PC-3 (cell line): ENCODE results near the gene LMX1A. TPM values are rescaled to one million over a fixed set of nuclear protein-coding genes. Genes with fewer than 3 reads are reported as not detected.

Source experiments
- ATAC-seq: fragments of 200-7000 bp; cut with Tn5 transposase; 2 replicates; pipeline ENCODE4 v1.9.1; 2020; ENCODE audit warnings: mild to moderate bottlenecking, moderate library complexity
- BruUV-seq: library from RNA; stranded (reverse); fragments of 400-500 nt; replicated peaks from 2 replicates; lab custom pipeline; 2021; lab: Mats Ljungman, UMichigan
- CTCF ChIA-PET: fragments of 300-600 bp; sonication (Branson Sonifier 250); formaldehyde crosslinking; loops from one replicate; lab custom pipeline; 2022; ENCODE audit warnings: antibody characterized with exemption; lab: Charles Lee
- POLR2A ChIA-PET: fragments of 300-600 bp; sonication (Branson Sonifier 250); formaldehyde crosslinking; loops from one replicate; lab custom pipeline; 2022; ENCODE audit warnings: antibody characterized with exemption; ENCODE audit not compliant: unreplicated experiment; lab: Charles Lee
- DNase-seq: peaks from one replicate; pipeline ENCODE4 v3.0.0-alpha.2; 2015
- H2AFZ ChIP-seq: fragments of 300-600 bp; sonication (generic); 2 replicates; pipeline ENCODE4 v1.6.0; 2016; ENCODE audit warnings: antibody characterized with exemption, low read length
- H3F3A ChIP-seq: fragments of 300-600 bp; sonication (generic); one replicate; pipeline ENCODE4 v1.6.0; 2017; ENCODE audit warnings: antibody characterized with exemption, low read length, control low read depth, mild to moderate bottlenecking; ENCODE audit not compliant: unreplicated experiment
- H3K27ac ChIP-seq: fragments of 300-600 bp; sonication (generic); 2 replicates; pipeline ENCODE4 v1.5.1; 2016; ENCODE audit warnings: mild to moderate bottlenecking, low read length
- H3K27me3 ChIP-seq: fragments of 300-600 bp; sonication (generic); 2 replicates; pipeline ENCODE4 v1.6.1; 2016; ENCODE audit warnings: low read length, mixed read lengths
- H3K36me3 ChIP-seq: fragments of 300-600 bp; sonication (generic); 2 replicates; pipeline ENCODE4 v1.6.1; 2016; ENCODE audit warnings: low read depth, mixed run types, low read length, mixed read lengths
- H3K4me1 ChIP-seq: fragments of 300-600 bp; sonication (generic); 2 replicates; pipeline ENCODE4 v1.5.1; 2016; ENCODE audit warnings: low read length; ENCODE audit not compliant: insufficient read depth
- H3K4me2 ChIP-seq: fragments of 300-600 bp; sonication (generic); 2 replicates; pipeline ENCODE4 v1.6.0; 2016; ENCODE audit warnings: low read length
- H3K4me3 ChIP-seq: fragments of 300-600 bp; sonication (generic); 2 replicates; pipeline ENCODE4 v1.5.1; 2016; ENCODE audit warnings: mild to moderate bottlenecking, low read length, mixed read lengths
- H3K79me2 ChIP-seq: fragments of 300-600 bp; sonication (generic); 2 replicates; pipeline ENCODE4 v1.6.1; 2017; ENCODE audit warnings: low read length, mixed read lengths
- H3K9ac ChIP-seq: fragments of 300-600 bp; sonication (generic); 2 replicates; pipeline ENCODE4 v1.6.0; 2016; ENCODE audit warnings: mild to moderate bottlenecking, low read length
- H3K9me2 ChIP-seq: fragments of 300-600 bp; sonication (generic); replicated peaks from 2 replicates; pipeline ENCODE4 v1.6.1; 2016; ENCODE audit warnings: mixed run types, low read length, mixed read lengths
- H3K9me3 ChIP-seq: fragments of 300-600 bp; sonication (generic); 2 replicates; pipeline ENCODE4 v1.6.1; 2016; ENCODE audit warnings: low read length, mixed read lengths
- H4K20me1 ChIP-seq: fragments of 300-600 bp; sonication (generic); 2 replicates; pipeline ENCODE4 v1.6.1; 2016; ENCODE audit warnings: low read length, mixed read lengths
- CTCF ChIP-seq: fragments of 300-600 bp; sonication (generic); conservative IDR thresholded peaks from 2 replicates; pipeline ENCODE4 v1.5.1; 2017; ENCODE audit warnings: antibody characterized with exemption, low read depth, mild to moderate bottlenecking, low read length
- EZH2 ChIP-seq: fragments of 300-600 bp; sonication (generic); IDR thresholded peaks from one replicate; pipeline ENCODE4 v1.6.1; 2017; ENCODE audit warnings: antibody characterized with exemption, mild to moderate bottlenecking, low read length; ENCODE audit not compliant: unreplicated experiment
- EZH2phosphoT487 ChIP-seq: fragments of 300-600 bp; sonication (generic); IDR thresholded peaks from 2 replicates; pipeline ENCODE4 v1.6.1; 2018; ENCODE audit warnings: mild to moderate bottlenecking, antibody characterized with exemption, low read length, borderline replicate concordance
- intact Hi-C: fragments of 100-400 bp; cut with micrococcal nuclease; formaldehyde crosslinking; loops from 2 replicates; pipeline ENCODE4 v1.9.0; 2023
- total RNA-seq: library from RNA; depleted of rRNA; stranded (reverse); fragments of >200 nt; gene quantifications from 2 replicates; pipeline ENCODE4 v1.2.3, GENCODE V29; 2014

The LMX1A gene
- total RNA-seq, 1 experiment from 2014 or later: not detected

GRCh38 chr1:165182975-165183374, 173.5 kb downstream of the LMX1A start:
- CTCF ChIA-PET: no interaction called here
- Histone ChIP-seq H4K20me1 (no peaks in the 10 kb centered on the region), H3K4me2 (no peak overlapping the region), H3K9me3 (no peaks in the 10 kb centered on the region), H3K36me3 (no peaks in the 10 kb centered on the region), H3F3A (no peaks in the 10 kb centered on the region), H3K4me3 (no peak overlapping the region), H3K27ac (no peak overlapping the region), H3K4me1 (no peaks in the 10 kb centered on the region), H3K9me2 (no peaks in the 10 kb centered on the region), H3K79me2 (no peaks in the 10 kb centered on the region), H3K9ac (no peak overlapping the region), H2AFZ (no peak overlapping the region), H3K27me3 (no peaks in the 10 kb centered on the region)
- POLR2A ChIA-PET: no interaction called here
- TF ChIP-seq CTCF (no peak), EZH2 (no peak), EZH2phosphoT487 (no peak)
- DNase-seq (no peak), ATAC-seq (no peak)
- intact Hi-C loops: no loop called here
- BruUV-seq: no TSS peak

GRCh38 chr1:165179306-165179705, 177.2 kb downstream of the LMX1A start:
- no peak for ATAC-seq

More at GRCh38 chr1:165179306-165179705, 177.2 kb downstream of the LMX1A start:
- Histone ChIP-seq H3F3A (no peaks in the 10 kb centered on the region), H3K4me3 (no peak overlapping the region), H3K79me2 (no peaks in the 10 kb centered on the region), H3K9me2 (no peaks in the 10 kb centered on the region), H3K27ac (no peak overlapping the region), H3K9ac (no peak overlapping the region), H3K4me1 (no peaks in the 10 kb centered on the region), H3K4me2 (no peak overlapping the region), H4K20me1 (no peaks in the 10 kb centered on the region), H3K27me3 (no peaks in the 10 kb centered on the region), H3K36me3 (no peaks in the 10 kb centered on the region), H2AFZ (no peak overlapping the region), H3K9me3 (no peaks in the 10 kb centered on the region)
- ChIA-PET POLR2A (no interaction called here), CTCF (no interaction called here)
- no peak for TF ChIP-seq EZH2
- TF ChIP-seq EZH2phosphoT487: no peak
- TF ChIP-seq CTCF: no peak
- intact Hi-C loops: no loop called here
- DNase-seq: no peak
- BruUV-seq: no TSS peak
